ENCODE data around the gene GINS2. TPM values are rescaled to one million over a fixed set of nuclear protein-coding genes. Genes with fewer than 3 reads are reported as not detected.

The GINS2 gene
- total RNA-seq, 2 experiments from 2014 or later = 59.9 to 62.9 TPM

DNA sequence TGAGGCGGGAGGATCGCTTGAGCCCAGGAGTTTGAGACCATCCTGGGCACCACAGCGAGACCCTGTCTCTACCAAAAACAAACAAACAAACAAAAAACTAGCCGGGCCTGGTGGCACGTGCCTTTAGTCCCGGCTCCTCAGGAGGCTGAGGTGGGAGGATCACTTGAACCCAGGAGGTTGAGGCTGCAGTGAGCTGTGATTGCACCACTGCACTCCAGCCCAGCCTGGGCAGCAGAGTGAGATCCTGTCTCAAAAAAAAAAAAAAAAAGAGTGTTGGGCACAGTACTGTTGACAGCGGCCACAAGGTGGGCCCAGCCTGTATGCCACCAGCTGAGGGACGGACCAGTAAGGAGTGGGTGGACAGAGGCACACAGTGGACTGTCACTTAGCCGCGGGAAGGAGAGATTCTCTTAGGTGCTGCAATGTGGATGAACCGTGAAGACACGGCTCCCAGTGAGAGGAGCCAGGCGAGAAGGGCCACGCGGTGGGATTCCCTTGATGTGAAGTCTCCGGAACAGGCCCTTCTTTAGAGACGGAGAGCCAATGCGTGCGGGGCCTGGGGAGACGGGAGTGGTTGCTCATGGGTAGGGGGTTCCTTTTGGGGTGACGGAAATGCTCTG, 44.6 kb downstream of the GINS2 start:
- Mint-ChIP-seq H3K4me3 (no peak overlapping the region), H3K36me3 (ENCODE audit: low read depth) (no peaks in the 10 kb centered on the region), H3K4me1 (ENCODE audit: low read depth) (peaks cover 19% of the 10 kb centered on the region), H3K9me3 (no peaks in the 10 kb centered on the region), H3K27me3 (no peaks in the 10 kb centered on the region), H3K27ac (no peak overlapping the region)
- DNase-seq = no peak
- ChIA-PET POLR2A (no interaction called here), CTCF (interaction anchor here (1.2 to 1.3 kb wide), 2 partner anchors 28 to 153 kb away, joined by 3 to 7 read pairs; no protein-coding TSS in a partner anchor)
- no peak for ATAC-seq
- intact Hi-C loops (cut with micrococcal nuclease) = no loop called here
- TF ChIP-seq, protein P1, sequence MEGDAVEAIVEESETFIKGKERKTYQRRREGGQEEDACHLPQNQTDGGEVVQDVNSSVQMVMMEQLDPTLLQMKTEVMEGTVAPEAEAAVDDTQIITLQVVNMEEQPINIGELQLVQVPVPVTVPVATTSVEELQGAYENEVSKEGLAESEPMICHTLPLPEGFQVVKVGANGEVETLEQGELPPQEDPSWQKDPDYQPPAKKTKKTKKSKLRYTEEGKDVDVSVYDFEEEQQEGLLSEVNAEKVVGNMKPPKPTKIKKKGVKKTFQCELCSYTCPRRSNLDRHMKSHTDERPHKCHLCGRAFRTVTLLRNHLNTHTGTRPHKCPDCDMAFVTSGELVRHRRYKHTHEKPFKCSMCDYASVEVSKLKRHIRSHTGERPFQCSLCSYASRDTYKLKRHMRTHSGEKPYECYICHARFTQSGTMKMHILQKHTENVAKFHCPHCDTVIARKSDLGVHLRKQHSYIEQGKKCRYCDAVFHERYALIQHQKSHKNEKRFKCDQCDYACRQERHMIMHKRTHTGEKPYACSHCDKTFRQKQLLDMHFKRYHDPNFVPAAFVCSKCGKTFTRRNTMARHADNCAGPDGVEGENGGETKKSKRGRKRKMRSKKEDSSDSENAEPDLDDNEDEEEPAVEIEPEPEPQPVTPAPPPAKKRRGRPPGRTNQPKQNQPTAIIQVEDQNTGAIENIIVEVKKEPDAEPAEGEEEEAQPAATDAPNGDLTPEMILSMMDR (IDR thresholded peaks at IDR 0.05) = no peak

DNA sequence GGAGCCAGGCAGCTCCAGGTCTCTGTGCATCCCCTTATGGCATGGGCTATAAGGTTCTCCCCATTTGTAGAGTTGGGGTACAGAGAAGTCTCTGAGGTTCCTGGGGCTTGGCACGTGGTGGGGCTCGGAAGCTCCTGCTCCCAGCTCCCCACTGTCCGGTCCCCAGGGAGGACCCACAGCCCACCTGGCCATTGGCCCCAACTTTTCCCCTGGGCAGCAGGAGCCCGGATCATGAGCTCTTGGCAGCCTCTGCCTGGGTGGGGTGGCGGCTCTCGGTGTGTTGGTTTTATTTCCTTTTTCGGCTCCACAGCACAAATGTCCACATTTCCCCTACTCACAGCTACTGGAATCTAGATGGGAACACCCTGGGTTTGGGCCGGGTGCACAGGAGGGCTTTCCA, 45.1 kb downstream of the GINS2 start:
- no peaks in the 10 kb centered on the region for H3K27me3 Mint-ChIP-seq
- H3K4me1 Mint-ChIP-seq (ENCODE audit: low read depth) = peaks cover 14% of the 10 kb centered on the region
- intact Hi-C loops (cut with micrococcal nuclease) = no loop called here
- H3K4me3 Mint-ChIP-seq = no peak overlapping the region
- TF ChIP-seq, protein P1 (IDR thresholded peaks at IDR 0.05) = no peak
- no peak for ATAC-seq
- H3K9me3 Mint-ChIP-seq = no peaks in the 10 kb centered on the region
- H3K27ac Mint-ChIP-seq = no peak overlapping the region
- ChIA-PET POLR2A (no interaction called here), CTCF (interaction anchor here (1.2 to 1.3 kb wide), 2 partner anchors 28 to 153 kb away, joined by 3 to 7 read pairs; no protein-coding TSS in a partner anchor)
- no peak for DNase-seq
- no peaks in the 10 kb centered on the region for H3K36me3 Mint-ChIP-seq (ENCODE audit: low read depth)

DNA sequence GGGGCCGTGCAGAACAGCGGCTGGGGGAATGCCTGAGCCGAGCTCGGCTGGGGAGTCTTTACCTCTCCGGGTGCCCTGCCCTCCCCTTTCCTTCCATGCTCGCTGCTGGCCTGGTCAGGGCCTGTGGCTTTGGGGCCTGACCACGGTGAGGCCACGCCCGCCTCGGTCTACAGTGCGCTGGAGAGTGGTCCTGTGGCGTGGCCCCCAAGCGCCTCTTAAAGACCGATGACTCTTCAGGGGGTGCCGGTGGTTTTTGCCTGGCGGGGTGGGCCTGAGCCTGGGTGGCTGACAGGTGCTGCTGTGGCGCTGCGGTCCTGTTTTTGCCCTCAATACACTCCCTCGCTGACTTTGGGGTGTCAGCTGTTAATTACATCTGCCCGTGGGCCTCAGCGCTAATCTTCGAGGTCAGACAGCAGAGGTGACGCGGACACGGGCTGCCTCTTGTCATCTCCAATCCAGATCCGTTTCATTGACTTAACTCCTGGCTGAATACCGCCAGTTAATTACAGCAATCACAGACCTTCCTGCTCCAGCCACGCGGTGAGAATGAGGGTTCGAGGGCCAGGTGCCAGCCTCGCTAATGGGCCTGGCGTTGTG, 45.9 kb downstream of the GINS2 start:
- H3K27ac Mint-ChIP-seq = no peak overlapping the region
- H3K36me3 Mint-ChIP-seq (ENCODE audit: low read depth) = no peaks in the 10 kb centered on the region
- no peaks in the 10 kb centered on the region for H3K27me3 Mint-ChIP-seq
- CTCF ChIA-PET = interaction anchor here (1.3 kb wide), 1 partner anchor 27 kb away, joined by 7 read pairs; no protein-coding TSS in a partner anchor
- intact Hi-C loops (cut with micrococcal nuclease) = no loop called here
- no peak overlapping the region for H3K4me3 Mint-ChIP-seq
- DNase-seq = no peak
- ATAC-seq = no peak
- TF ChIP-seq, protein P1 (IDR thresholded peaks at IDR 0.05) = no peak
- no peaks in the 10 kb centered on the region for H3K9me3 Mint-ChIP-seq
- H3K4me1 Mint-ChIP-seq (ENCODE audit: low read depth) = peaks cover 14% of the 10 kb centered on the region
- POLR2A ChIA-PET = no interaction called here

DNA sequence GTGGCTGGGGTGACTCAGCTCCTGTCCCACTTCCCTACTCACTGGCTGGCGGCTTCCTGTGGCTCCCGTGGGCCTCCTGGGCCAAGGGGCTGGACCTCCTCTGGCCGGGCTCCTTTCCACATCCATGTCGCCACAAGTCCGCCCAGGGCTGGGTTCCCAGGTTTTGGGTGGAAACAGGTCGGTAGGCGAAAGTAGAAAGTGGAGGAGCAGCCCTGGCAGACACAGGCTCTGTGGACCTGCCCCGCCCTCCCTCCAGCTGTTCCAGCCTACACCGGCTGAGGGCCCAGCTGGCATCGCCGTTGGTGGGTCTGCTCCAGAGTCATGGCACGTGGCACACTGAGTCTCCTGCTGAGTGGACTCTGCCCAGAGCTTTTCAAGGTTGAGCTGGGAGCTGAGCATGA, 47.0 kb downstream of the GINS2 start:
- peaks cover 14% of the 10 kb centered on the region for H3K4me1 Mint-ChIP-seq (ENCODE audit: low read depth)
- H3K27me3 Mint-ChIP-seq = no peaks in the 10 kb centered on the region
- intact Hi-C loops (cut with micrococcal nuclease) = no loop called here
- ChIA-PET CTCF (no interaction called here), POLR2A (interaction anchor here (0.6 kb wide), 1 partner anchor 336 kb away, joined by 3 read pairs; no protein-coding TSS in a partner anchor)
- no peaks in the 10 kb centered on the region for H3K9me3 Mint-ChIP-seq
- DNase-seq (no peak), ATAC-seq (no peak)
- H3K36me3 Mint-ChIP-seq (ENCODE audit: low read depth) = no peaks in the 10 kb centered on the region
- no peak overlapping the region for H3K27ac Mint-ChIP-seq
- TF ChIP-seq, protein P1 (IDR thresholded peaks at IDR 0.05) = no peak
- H3K4me3 Mint-ChIP-seq = no peak overlapping the region

DNA sequence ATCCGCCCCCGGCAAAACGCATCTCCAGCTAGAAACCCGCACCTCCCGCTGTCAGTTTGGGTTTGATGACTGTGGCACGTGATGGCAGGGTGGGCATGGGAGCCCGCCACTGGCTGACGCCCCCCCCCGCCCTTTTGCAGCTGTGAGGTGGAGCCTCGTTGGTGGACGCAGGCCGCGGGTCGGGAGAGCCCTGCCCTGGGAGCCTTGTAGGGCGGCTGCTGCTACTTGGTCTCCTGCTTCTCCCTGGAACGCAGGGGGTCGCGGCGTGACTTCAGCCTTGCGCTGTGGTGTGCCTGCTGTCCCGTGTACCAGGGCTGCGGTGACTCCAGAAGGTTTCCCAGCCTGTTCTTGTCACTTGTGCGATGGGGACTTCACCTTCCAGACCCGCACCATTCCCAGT, 47.4 kb downstream of the GINS2 start:
- Mint-ChIP-seq H3K9me3 (no peaks in the 10 kb centered on the region), H3K4me1 (ENCODE audit: low read depth) (peaks cover 14% of the 10 kb centered on the region), H3K27ac (no peak overlapping the region), H3K27me3 (no peaks in the 10 kb centered on the region), H3K36me3 (ENCODE audit: low read depth) (no peaks in the 10 kb centered on the region), H3K4me3 (no peak overlapping the region)
- ChIA-PET CTCF (no interaction called here), POLR2A (interaction anchor here (0.6 kb wide), 1 partner anchor 337 kb away, joined by 3 read pairs; no protein-coding TSS in a partner anchor)
- DNase-seq (no peak), ATAC-seq (no peak)
- intact Hi-C loops (cut with micrococcal nuclease) = no loop called here
- TF ChIP-seq, protein P1 (IDR thresholded peaks at IDR 0.05) = no peak

Data from activated CD8-positive, alpha-beta T cell treated with anti-CD3 and anti-CD28 coated beads for 36 hours (primary cell).